Natural killer cell treated with Interleukin-12 subunit alpha and Interleukin-12 subunit beta and Interleukin-15 and Interleukin-18, amount 100 ng/mL, for 72 hours (primary cell): ENCODE results near the gene BMF. TPM values are rescaled to one million over a fixed set of nuclear protein-coding genes. Genes with fewer than 3 reads are reported as not detected.
"Not testable (repeated sequence)": the region's sequence is repeated elsewhere in the genome, so short reads cannot be mapped to it uniquely, and the experiment has no call there.

Experiments used
- ATAC-seq, 2 donors: fragments of 150-1000 bp; cut with Tn5 transposase in 1 of 2; sonication (Bioruptor Pico), chemical (Tn5 transposase) in 1 of 2; 2 replicates each; pipeline ENCODE4 v1.10.0; 2021
- DNase-seq: peaks from one replicate; pipeline ENCODE4 v3.0.0; 2022; ENCODE audit warnings: low spot score
- H3K27ac Mint-ChIP-seq, 2 donors: 1 replicate in 1 of 2; 2 replicates in 1 of 2; pipeline ENCODE4 v1.8.0; 2022; ENCODE audit warnings: mixed read lengths in 2 of 2, mild to moderate bottlenecking in 1 of 2, moderate library complexity in 1 of 2
- H3K27me3 Mint-ChIP-seq, 2 donors: 1 replicate in 1 of 2; 2 replicates in 1 of 2; pipeline ENCODE4 v1.8.0; 2022; ENCODE audit warnings: mixed read lengths in 2 of 2
- H3K36me3 Mint-ChIP-seq: one replicate; pipeline ENCODE4 v1.8.0; 2022; ENCODE audit warnings: mixed read lengths
- H3K4me1 Mint-ChIP-seq, 2 donors: 1 replicate in 1 of 2; 2 replicates in 1 of 2; pipeline ENCODE4 v1.8.0; 2022; ENCODE audit warnings: low read depth in 2 of 2, mixed read lengths in 2 of 2, mild to moderate bottlenecking in 1 of 2
- H3K4me3 Mint-ChIP-seq: one replicate; pipeline ENCODE4 v1.8.0; 2022; ENCODE audit warnings: mixed read lengths
- H3K9me3 Mint-ChIP-seq: 2 replicates; pipeline ENCODE4 v1.8.0; 2022; ENCODE audit warnings: mixed read lengths
- total RNA-seq, 2 donors: library from RNA; stranded (reverse); gene quantifications; one replicate each; pipeline ENCODE4 v1.2.3, GENCODE V29; 2022

The BMF gene
- total RNA-seq, 2 donors from 2014 or later = 1.8 to 4.6 TPM

DNA sequence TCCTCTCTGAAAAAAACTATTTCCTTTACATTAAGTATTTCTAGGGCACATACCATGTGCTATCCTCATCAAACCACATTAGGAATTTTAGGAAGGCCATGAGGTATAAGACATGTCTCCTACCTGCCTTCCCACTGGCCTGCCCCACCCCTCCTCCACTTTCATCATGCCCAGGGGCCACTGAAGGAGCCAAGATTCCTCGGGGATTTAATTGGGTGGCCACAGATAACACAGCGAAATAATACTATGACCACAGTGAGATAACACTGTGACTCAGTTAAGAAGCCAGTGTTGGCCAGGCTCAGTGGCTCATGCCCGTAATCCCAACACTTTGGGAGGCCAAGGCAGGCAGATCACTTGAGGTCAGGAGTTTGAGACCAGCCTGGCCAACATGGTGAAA lies 9.8 kb upstream of the BMF start:
- Mint-ChIP-seq H3K4me1 (peaks cover 11 to 14% of the 10 kb centered on the region in 2 donors), H3K36me3 (no peaks in the 10 kb centered on the region), H3K27ac (no peak overlapping the region)

GRCh38 chr15:40115670-40116093 lies 7.0 kb upstream of the BMF start:
- DNase-seq = peak; percentile 80
- Mint-ChIP-seq H3K27ac (peak overlapping the region; percentile 59 to 79), H3K4me3 (peak overlapping the region; percentile 45), H3K36me3 (no peaks in the 10 kb centered on the region), H3K9me3 (no peaks in the 10 kb centered on the region), H3K27me3 (peaks cover 0 to 14% of the 10 kb centered on the region in 2 donors), H3K4me1 (peaks cover 11 to 14% of the 10 kb centered on the region in 2 donors)
- ATAC-seq = peak; percentile 85 to 89

More for the DNA sequence above, 9.8 kb upstream of the BMF start:
- H3K4me3 Mint-ChIP-seq = no peak overlapping the region
- no peak for DNase-seq
- peaks cover 0 to 4% of the 10 kb centered on the region in 2 donors for H3K27me3 Mint-ChIP-seq
- no peak for ATAC-seq
- no peaks in the 10 kb centered on the region for H3K9me3 Mint-ChIP-seq

DNA sequence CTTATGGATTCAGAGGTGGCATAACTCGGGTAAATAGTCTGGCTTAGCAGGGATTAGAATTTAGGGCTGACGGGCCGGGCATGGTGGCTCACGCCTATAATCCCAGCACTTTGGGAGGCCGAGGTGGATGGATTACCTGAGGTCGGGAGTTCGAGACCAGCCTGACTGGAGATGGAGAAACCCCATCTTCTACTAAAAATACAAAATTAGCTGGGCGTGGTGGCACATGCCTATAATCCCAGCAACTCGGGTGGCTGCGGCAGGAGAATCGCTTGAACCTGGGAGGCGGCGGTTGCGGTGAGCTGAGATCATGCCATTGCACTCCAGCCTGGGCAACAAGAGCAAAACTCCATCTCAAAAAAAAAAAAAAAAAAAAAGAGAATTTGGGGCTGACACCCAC lies 6.4 kb upstream of the BMF start:
- Mint-ChIP-seq H3K4me1 (peaks cover 11 to 14% of the 10 kb centered on the region in 2 donors), H3K27me3 (peaks cover 0 to 14% of the 10 kb centered on the region in 2 donors), H3K27ac (peak overlapping the region; percentile 59 to 79)
- H3K36me3 Mint-ChIP-seq, ATAC-seq, DNase-seq, H3K4me3 Mint-ChIP-seq, H3K9me3 Mint-ChIP-seq: not testable (repeated sequence)

DNA sequence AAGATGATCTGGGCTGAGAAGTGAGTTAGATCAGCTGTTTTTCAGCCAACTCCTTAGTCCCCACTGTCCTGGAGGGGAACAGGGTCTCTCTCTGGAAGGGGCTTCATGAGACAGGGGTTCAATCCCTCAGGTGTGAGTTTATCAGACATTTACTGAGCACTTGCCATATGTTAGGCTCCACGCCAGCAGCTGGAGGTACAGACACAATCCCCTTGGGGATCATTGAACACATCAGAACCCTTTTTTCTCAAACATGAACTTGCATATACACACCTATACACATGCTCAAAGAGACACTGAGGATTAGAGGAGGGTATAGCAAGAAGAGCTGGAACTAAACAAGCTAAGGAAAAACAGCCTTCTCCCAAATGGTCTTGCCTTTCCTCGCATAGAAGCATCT lies 5.5 kb upstream of the BMF start:
- DNase-seq = no peak

GRCh38 chr15:40112789-40113188 lies 4.1 kb upstream of the BMF start:
- no peak for ATAC-seq
- Mint-ChIP-seq H3K9me3 (no peaks in the 10 kb centered on the region), H3K27me3 (peaks cover 0 to 14% of the 10 kb centered on the region in 2 donors), H3K36me3 (no peaks in the 10 kb centered on the region), H3K27ac (no peak overlapping the region), H3K4me3 (no peak overlapping the region), H3K4me1 (peaks cover 22 to 23% of the 10 kb centered on the region in 2 donors)
- no peak for DNase-seq

More for the DNA sequence above, 5.5 kb upstream of the BMF start:
- Mint-ChIP-seq H3K4me3 (no peak overlapping the region), H3K27me3 (peaks cover 0 to 14% of the 10 kb centered on the region in 2 donors), H3K36me3 (no peaks in the 10 kb centered on the region), H3K9me3 (no peaks in the 10 kb centered on the region), H3K27ac (peak overlapping the region in 1 of 2 donors; percentile 59), H3K4me1 (peaks cover 15 to 18% of the 10 kb centered on the region in 2 donors)
- ATAC-seq = no peak

DNA sequence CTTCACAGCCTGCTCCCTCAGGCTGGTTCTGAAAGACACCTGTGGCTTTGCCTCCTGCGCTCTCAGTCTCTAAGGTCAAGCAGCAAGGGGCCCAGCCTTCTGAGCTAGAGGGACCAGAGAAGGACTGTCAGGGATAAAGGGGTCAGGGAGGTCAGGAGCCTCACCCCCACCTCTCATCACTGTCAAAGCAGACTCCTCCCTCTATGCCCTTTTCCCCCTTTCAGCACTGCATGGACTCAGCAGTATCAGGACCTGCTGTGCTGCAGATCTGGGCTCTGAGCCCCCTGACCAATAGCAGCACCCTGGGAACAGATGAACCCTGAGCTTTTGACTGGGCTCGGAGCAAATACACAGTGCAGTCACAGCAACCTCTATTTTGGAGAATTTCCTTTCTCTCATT lies 3.2 kb upstream of the BMF start:
- ATAC-seq (no peak), DNase-seq (no peak)
- Mint-ChIP-seq H3K4me3 (no peak overlapping the region), H3K27me3 (peaks cover 0 to 14% of the 10 kb centered on the region in 2 donors), H3K27ac (no peak overlapping the region), H3K36me3 (no peaks in the 10 kb centered on the region), H3K9me3 (no peaks in the 10 kb centered on the region), H3K4me1 (peaks cover 23 to 28% of the 10 kb centered on the region in 2 donors)

- Mint-ChIP-seq H3K9me3 (no peaks in the 10 kb centered on the region), H3K36me3 (no peaks in the 10 kb centered on the region), H3K27me3 (peaks cover 0 to 12% of the 10 kb centered on the region in 2 donors), H3K27ac (no peak overlapping the region), H3K4me3 (no peak overlapping the region), H3K4me1 (peaks cover 27 to 31% of the 10 kb centered on the region in 2 donors)
- ATAC-seq (no peak), DNase-seq (no peak)
These were observed 2.3 kb upstream of the BMF start for GRCh38 chr15:40110866-40111550.

GRCh38 chr15:40108061-40108854 lies 421 bp downstream of the BMF start:
- peaks cover 38 to 43% of the 10 kb centered on the region in 2 donors for H3K4me1 Mint-ChIP-seq
- no peaks in the 10 kb centered on the region for H3K9me3 Mint-ChIP-seq
- DNase-seq (no peak), ATAC-seq (no peak)
- H3K4me3 Mint-ChIP-seq = peak overlapping the region; percentile 92
- H3K27ac Mint-ChIP-seq = peak overlapping the region in 1 of 2 donors; percentile 87
- H3K36me3 Mint-ChIP-seq = no peaks in the 10 kb centered on the region
- H3K27me3 Mint-ChIP-seq = peaks cover 0 to 13% of the 10 kb centered on the region in 2 donors

GRCh38 chr15:40106203-40107161 lies 2.2 kb downstream of the BMF start:
- Mint-ChIP-seq H3K4me1 (peaks cover 40 to 45% of the 10 kb centered on the region in 2 donors), H3K36me3 (no peaks in the 10 kb centered on the region), H3K9me3 (no peaks in the 10 kb centered on the region), H3K27me3 (peaks cover 0 to 3% of the 10 kb centered on the region in 2 donors), H3K4me3 (peak overlapping the region; percentile 92), H3K27ac (peak overlapping the region; percentile 85 to 89)
- peak in 1 of 2 donors; percentile 15 for ATAC-seq
- no peak for DNase-seq

GRCh38 chr15:40105517-40106202 lies 3.0 kb downstream of the BMF start:
- Mint-ChIP-seq H3K36me3 (no peaks in the 10 kb centered on the region), H3K4me1 (peaks cover 47 to 54% of the 10 kb centered on the region in 2 donors), H3K4me3 (peak overlapping the region; percentile 92), H3K27me3 (peaks cover 0 to 6% of the 10 kb centered on the region in 2 donors), H3K9me3 (no peaks in the 10 kb centered on the region), H3K27ac (peak overlapping the region; percentile 85 to 89)
- DNase-seq = peak; percentile 71
- ATAC-seq = peak; percentile 31 to 62

- peak; percentile 77 for DNase-seq
- no peaks in the 10 kb centered on the region for H3K36me3 Mint-ChIP-seq
- peaks cover 0 to 6% of the 10 kb centered on the region in 2 donors for H3K27me3 Mint-ChIP-seq
- peak; percentile 61 to 65 for ATAC-seq
- H3K4me3 Mint-ChIP-seq = peak overlapping the region; percentile 92
- peaks cover 47 to 57% of the 10 kb centered on the region in 2 donors for H3K4me1 Mint-ChIP-seq
- H3K27ac Mint-ChIP-seq = peak overlapping the region; percentile 85 to 89
- no peaks in the 10 kb centered on the region for H3K9me3 Mint-ChIP-seq
These were observed 3.7 kb downstream of the BMF start for GRCh38 chr15:40104865-40105516.

DNA sequence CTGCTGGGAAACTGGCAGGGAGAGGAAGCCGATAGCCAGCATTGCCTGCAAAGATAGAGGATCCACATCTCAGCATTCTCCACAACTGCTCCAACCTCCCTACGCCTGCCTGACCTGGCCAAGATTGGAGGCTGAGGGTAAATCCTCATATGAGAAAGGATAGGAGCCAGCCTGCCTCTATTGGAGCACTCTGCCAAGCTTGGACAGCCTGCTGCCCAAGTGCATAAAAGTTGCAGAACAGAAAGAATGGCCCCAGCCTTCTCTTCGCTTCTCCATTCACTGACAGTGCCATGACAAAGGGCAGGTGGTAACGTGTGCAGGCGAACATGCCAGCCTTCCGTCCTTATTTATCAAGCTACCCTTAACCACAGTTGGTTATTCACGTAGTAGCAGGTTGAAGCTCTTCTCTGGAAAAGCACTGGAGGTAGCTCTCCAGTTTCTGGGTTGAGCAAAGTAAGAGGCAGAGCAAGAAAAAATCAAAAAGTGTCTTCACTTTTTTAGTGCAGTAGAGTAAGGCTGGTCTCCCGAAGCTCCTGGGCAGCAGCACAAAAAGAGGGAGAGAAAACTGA lies 4.3 kb downstream of the BMF start:
- no peaks in the 10 kb centered on the region for H3K36me3 Mint-ChIP-seq
- H3K27ac Mint-ChIP-seq = peak overlapping the region; percentile 85 to 89
- no peaks in the 10 kb centered on the region for H3K9me3 Mint-ChIP-seq
- DNase-seq (no peak), ATAC-seq (no peak)
- H3K27me3 Mint-ChIP-seq = peaks cover 0 to 6% of the 10 kb centered on the region in 2 donors
- peak overlapping the region; percentile 92 for H3K4me3 Mint-ChIP-seq
- H3K4me1 Mint-ChIP-seq = peaks cover 44 to 55% of the 10 kb centered on the region in 2 donors
